Measurements from ENCODE around the gene SAMD4B. TPM values are rescaled to one million over a fixed set of nuclear protein-coding genes. Genes with fewer than 3 reads are reported as not detected.

The SAMD4B gene
- total and polyA plus RNA-seq, 9 of the 15 experiments (the other 6 are each of a cell fraction or from before 2014, with no cell fraction given), result 3.4 to 90.5 (median 38.0) TPM

DNA sequence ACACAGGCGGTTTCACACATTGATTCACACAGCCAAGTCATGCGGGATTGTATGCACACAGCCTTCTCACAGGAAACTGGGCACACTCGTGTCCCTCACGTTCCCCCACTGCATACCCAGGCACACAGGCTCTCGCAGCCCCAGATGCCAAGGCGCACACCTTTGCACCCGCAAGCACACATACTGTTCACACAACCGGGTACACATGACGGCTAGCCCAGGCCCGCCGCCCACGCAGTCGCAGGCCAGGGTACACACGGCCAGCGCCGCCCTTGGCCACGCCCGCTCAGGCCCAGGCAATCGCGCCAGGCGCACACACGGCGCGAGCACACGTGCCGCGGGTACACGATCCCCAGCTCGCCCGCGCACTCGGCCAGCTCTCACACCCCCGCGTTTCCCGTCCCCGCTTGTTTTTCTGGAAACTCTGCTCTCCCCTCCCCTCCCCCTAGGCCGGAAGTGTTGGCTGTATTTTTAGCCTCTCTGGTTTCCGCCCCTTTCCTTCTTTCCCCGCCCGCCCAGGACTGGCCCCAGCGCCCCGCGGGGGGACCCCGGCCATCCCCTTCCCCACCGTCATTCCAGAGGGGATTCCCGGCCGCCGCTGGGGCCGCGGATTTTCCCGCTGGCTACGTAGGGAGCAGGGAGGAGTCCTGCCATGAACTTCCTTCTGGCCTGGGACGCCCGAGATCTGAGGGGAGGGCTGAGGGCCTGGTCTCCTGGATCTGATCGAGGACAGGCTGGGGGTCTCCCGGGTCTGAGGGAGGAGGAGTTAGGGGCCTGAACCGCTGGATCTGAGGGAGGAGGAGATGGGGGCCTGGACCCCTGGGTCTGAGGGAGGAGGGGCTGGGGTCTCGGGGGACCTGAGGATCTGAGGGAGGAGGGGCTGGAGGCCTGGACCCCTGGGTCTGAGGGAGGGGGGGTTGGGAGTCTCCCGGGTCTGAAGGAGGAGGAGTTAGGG lies 60.4 kb downstream of the SAMD4B start (continued):
- no peak for TF ChIP-seq DNMT1 (IDR thresholded peaks at IDR 0.05)
- no peak for TF ChIP-seq KLF6 (CRISPR knock-in tag; IDR thresholded peaks at IDR 0.05; ENCODE audit: borderline replicate concordance)
- no peak for TF ChIP-seq NR4A1 (CRISPR knock-in tag; IDR thresholded peaks at IDR 0.05)
- peak; percentile 80 for TF ChIP-seq NR4A1 (tag; IDR thresholded peaks at IDR 0.05)
- TF ChIP-seq ETS1 (conservative IDR thresholded peaks at IDR 0.05; ENCODE audit: control insufficient read depth, low read depth, low read length), result peak; percentile 87
- TF ChIP-seq MAX (CRISPR knock-in tag; IDR thresholded peaks at IDR 0.05), result peak; percentile 94
- TF ChIP-seq PTBP1 (IDR thresholded peaks at IDR 0.05; ENCODE audit: low read depth, low read length), result no peak
- TF ChIP-seq, protein P1, sequence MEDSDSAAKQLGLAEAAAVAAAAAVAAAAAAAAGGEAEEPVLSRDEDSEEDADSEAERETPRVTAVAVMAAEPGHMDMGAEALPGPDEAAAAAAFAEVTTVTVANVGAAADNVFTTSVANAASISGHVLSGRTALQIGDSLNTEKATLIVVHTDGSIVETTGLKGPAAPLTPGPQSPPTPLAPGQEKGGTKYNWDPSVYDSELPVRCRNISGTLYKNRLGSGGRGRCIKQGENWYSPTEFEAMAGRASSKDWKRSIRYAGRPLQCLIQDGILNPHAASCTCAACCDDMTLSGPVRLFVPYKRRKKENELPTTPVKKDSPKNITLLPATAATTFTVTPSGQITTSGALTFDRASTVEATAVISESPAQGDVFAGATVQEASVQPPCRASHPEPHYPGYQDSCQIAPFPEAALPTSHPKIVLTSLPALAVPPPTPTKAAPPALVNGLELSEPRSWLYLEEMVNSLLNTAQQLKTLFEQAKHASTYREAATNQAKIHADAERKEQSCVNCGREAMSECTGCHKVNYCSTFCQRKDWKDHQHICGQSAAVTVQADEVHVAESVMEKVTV (CRISPR knock-in tag; IDR thresholded peaks at IDR 0.05), result no peak
- TF ChIP-seq, protein P2, sequence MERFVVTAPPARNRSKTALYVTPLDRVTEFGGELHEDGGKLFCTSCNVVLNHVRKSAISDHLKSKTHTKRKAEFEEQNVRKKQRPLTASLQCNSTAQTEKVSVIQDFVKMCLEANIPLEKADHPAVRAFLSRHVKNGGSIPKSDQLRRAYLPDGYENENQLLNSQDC (CRISPR knock-in tag; IDR thresholded peaks at IDR 0.05), result no peak
- no peak for TF ChIP-seq RFX7 (CRISPR knock-in tag; IDR thresholded peaks at IDR 0.05)
- TF ChIP-seq ZNF589 (CRISPR knock-in tag; IDR thresholded peaks at IDR 0.05; ENCODE audit: low read depth), result no peak
- no peak for TF ChIP-seq MCM3 (IDR thresholded peaks at IDR 0.05)
- TF ChIP-seq NFIC (IDR thresholded peaks at IDR 0.05), result peak; percentile 37
- TF ChIP-seq U2AF1 (optimal IDR thresholded peaks at IDR 0.05; ENCODE audit: low read depth, low read length), result no peak
- TF ChIP-seq, protein P3, sequence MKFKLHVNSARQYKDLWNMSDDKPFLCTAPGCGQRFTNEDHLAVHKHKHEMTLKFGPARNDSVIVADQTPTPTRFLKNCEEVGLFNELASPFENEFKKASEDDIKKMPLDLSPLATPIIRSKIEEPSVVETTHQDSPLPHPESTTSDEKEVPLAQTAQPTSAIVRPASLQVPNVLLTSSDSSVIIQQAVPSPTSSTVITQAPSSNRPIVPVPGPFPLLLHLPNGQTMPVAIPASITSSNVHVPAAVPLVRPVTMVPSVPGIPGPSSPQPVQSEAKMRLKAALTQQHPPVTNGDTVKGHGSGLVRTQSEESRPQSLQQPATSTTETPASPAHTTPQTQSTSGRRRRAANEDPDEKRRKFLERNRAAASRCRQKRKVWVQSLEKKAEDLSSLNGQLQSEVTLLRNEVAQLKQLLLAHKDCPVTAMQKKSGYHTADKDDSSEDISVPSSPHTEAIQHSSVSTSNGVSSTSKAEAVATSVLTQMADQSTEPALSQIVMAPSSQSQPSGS (CRISPR knock-in tag; IDR thresholded peaks at IDR 0.05), result no peak
- TF ChIP-seq MIER1 (IDR thresholded peaks at IDR 0.05; ENCODE audit: low read depth), result no peak
- TF ChIP-seq ZNF444 (CRISPR knock-in tag; IDR thresholded peaks at IDR 0.05), result no peak
- no peak for TF ChIP-seq BMI1 (IDR thresholded peaks at IDR 0.05; ENCODE audit: low read length)
- no peak for TF ChIP-seq ZNF324 (CRISPR knock-in tag; IDR thresholded peaks at IDR 0.05)
- no peak for TF ChIP-seq PHB2 (IDR thresholded peaks at IDR 0.05; ENCODE audit: low read depth)
- TF ChIP-seq, protein P4, sequence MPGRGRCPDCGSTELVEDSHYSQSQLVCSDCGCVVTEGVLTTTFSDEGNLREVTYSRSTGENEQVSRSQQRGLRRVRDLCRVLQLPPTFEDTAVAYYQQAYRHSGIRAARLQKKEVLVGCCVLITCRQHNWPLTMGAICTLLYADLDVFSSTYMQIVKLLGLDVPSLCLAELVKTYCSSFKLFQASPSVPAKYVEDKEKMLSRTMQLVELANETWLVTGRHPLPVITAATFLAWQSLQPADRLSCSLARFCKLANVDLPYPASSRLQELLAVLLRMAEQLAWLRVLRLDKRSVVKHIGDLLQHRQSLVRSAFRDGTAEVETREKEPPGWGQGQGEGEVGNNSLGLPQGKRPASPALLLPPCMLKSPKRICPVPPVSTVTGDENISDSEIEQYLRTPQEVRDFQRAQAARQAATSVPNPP (IDR thresholded peaks at IDR 0.05; ENCODE audit: borderline replicate concordance, insufficient read depth, insufficient read length), result no peak

Measured in K562 (cell line).